IMR-90 (cell line): ENCODE results near the gene LCMT2. TPM values are rescaled to one million over a fixed set of nuclear protein-coding genes. Genes with fewer than 3 reads are reported as not detected.

Experiments used
- ATAC-seq: fragments of 200-7000 bp; cut with Tn5 transposase; 2 replicates; pipeline ENCODE4 v1.9.1; 2020; ENCODE audit warnings: low read depth, mild to moderate bottlenecking, moderate library complexity
- BruUV-seq: library from RNA; stranded (reverse); fragments of 400-500 nt; replicated peaks from 2 replicates; lab custom pipeline; 2021; lab: Mats Ljungman, UMichigan
- CTCF ChIA-PET: fragments of 300-600 bp; formaldehyde crosslinking; extraction: SDS; loops from one replicate; lab custom pipeline; 2021; ENCODE audit warnings: antibody characterized with exemption; lab: Yijun Ruan, JAX
- POLR2A ChIA-PET: fragments of 300-600 bp; sonication (Branson Sonifier 250); formaldehyde crosslinking; loops from one replicate; lab custom pipeline; 2022; ENCODE audit warnings: antibody characterized with exemption; ENCODE audit not compliant: unreplicated experiment; lab: Charles Lee
- DNase-seq: peaks from one replicate; pipeline ENCODE4 v3.0.0; 2013
- H2AFZ ChIP-seq: replicated peaks from 2 replicates; pipeline ENCODE3; 2013; ENCODE audit warnings: low read length, mild to moderate bottlenecking; ENCODE audit not compliant: poor library complexity
- H2AK5ac ChIP-seq: 2 replicates; pipeline ENCODE4 v1.6.1; 2013; ENCODE audit warnings: low read depth, low read length, inconsistent platforms
- H2AK9ac ChIP-seq: replicated peaks from 2 replicates; pipeline ENCODE3; 2013; ENCODE audit warnings: mild to moderate bottlenecking, low read depth, low read length, moderate library complexity; ENCODE audit not compliant: poor library complexity
- H2BK120ac ChIP-seq: 2 replicates; pipeline ENCODE4 v1.6.1; 2013; ENCODE audit warnings: low read depth, low read length, inconsistent platforms
- H2BK15ac ChIP-seq: 3 replicates; pipeline ENCODE4 v1.6.1; 2013; ENCODE audit warnings: low read depth, low read length, inconsistent platforms
- H2BK20ac ChIP-seq: 2 replicates; pipeline ENCODE4 v1.6.1; 2013; ENCODE audit warnings: low read depth, mild to moderate bottlenecking, inconsistent platforms, low read length, moderate library complexity
- H2BK5ac ChIP-seq: 2 replicates; pipeline ENCODE4 v1.6.1; 2013; ENCODE audit warnings: mild to moderate bottlenecking, low read depth, low read length, inconsistent platforms; ENCODE audit not compliant: poor library complexity, severe bottlenecking
- H3K14ac ChIP-seq: replicated peaks from 2 replicates; pipeline ENCODE4 v1.6.1; 2013; ENCODE audit warnings: low read depth, low read length, inconsistent platforms
- H3K18ac ChIP-seq: 2 replicates; pipeline ENCODE4 v1.6.1; 2013; ENCODE audit warnings: low read depth, low read length, control low read depth
- H3K23ac ChIP-seq: 2 replicates; pipeline ENCODE4 v1.6.1; 2013; ENCODE audit warnings: low read depth, low read length, inconsistent platforms
- H3K27ac ChIP-seq: 2 replicates; pipeline ENCODE4 v1.5.1; 2013; ENCODE audit warnings: mild to moderate bottlenecking, control low read depth, low read length; ENCODE audit not compliant: insufficient read depth
- H3K27me3 ChIP-seq: 2 replicates; pipeline ENCODE4 v1.6.1; 2013; ENCODE audit warnings: low read length; ENCODE audit not compliant: control insufficient read depth, insufficient read depth
- H3K36me3 ChIP-seq: 2 replicates; pipeline ENCODE4 v1.6.1; 2013; ENCODE audit warnings: low read length, mixed read lengths; ENCODE audit not compliant: control insufficient read depth, insufficient read depth
- H3K4ac ChIP-seq: 2 replicates; pipeline ENCODE4 v1.6.1; 2013; ENCODE audit warnings: low read depth, low read length, inconsistent platforms
- H3K4me1 ChIP-seq: 2 replicates; pipeline ENCODE4 v1.6.1; 2013; ENCODE audit warnings: low read length, mixed read lengths; ENCODE audit not compliant: control insufficient read depth, insufficient read depth
- H3K4me2 ChIP-seq: 2 replicates; pipeline ENCODE4 v1.6.1; 2013; ENCODE audit warnings: low read depth, mild to moderate bottlenecking, control low read depth, low read length, moderate library complexity
- H3K4me3 ChIP-seq: 2 replicates; pipeline ENCODE4 v1.5.1; 2013; ENCODE audit warnings: low read depth, mild to moderate bottlenecking, control low read depth, low read length, moderate library complexity; ENCODE audit not compliant: insufficient read depth
- H3K56ac ChIP-seq: 2 replicates; pipeline ENCODE4 v1.6.1; 2013; ENCODE audit warnings: low read length, inconsistent platforms; ENCODE audit not compliant: insufficient read depth; ENCODE audit errors: extremely low read depth
- H3K79me1 ChIP-seq, 2 experiments: 2 replicates each; pipeline ENCODE4 v1.6.1; 2013; ENCODE audit warnings: low read length in 2 of 2, inconsistent platforms in 1 of 2, low read depth in 1 of 2
- H3K9ac ChIP-seq: 2 replicates; pipeline ENCODE4 v1.6.1; 2013; ENCODE audit warnings: low read depth, low read length, control low read depth
- H3K9me1 ChIP-seq: 2 replicates; pipeline ENCODE4 v1.6.1; 2013; ENCODE audit warnings: low read length, inconsistent platforms; ENCODE audit not compliant: insufficient read depth
- H3K9me3 ChIP-seq: 2 replicates; pipeline ENCODE4 v1.6.1; 2013; ENCODE audit warnings: low read length; ENCODE audit not compliant: control insufficient read depth, insufficient read depth
- H4K20me1 ChIP-seq: 2 replicates; pipeline ENCODE4 v1.6.1; 2013; ENCODE audit warnings: low read length, inconsistent platforms; ENCODE audit not compliant: insufficient read depth
- H4K5ac ChIP-seq: 2 replicates; pipeline ENCODE4 v1.6.1; 2013; ENCODE audit warnings: mild to moderate bottlenecking, low read depth, low read length, control low read depth
- H4K8ac ChIP-seq, 2 experiments: 2 replicates each; pipeline ENCODE4 v1.6.1; 2013; ENCODE audit warnings: low read depth in 2 of 2, low read length in 2 of 2, control low read depth in 1 of 2, inconsistent platforms in 1 of 2
- H4K91ac ChIP-seq: 2 replicates; pipeline ENCODE4 v1.6.1; 2013; ENCODE audit warnings: low read depth, low read length, inconsistent platforms; ENCODE audit not compliant: insufficient read depth
- CEBPB ChIP-seq: IDR thresholded peaks from 2 replicates; pipeline ENCODE4 v1.6.1; 2012; ENCODE audit warnings: low read depth, low read length, improper control_type of control experiment
- CHD1 ChIP-seq: IDR thresholded peaks from 2 replicates; pipeline ENCODE4 v1.6.1; 2012; ENCODE audit warnings: low read depth, low read length, improper control_type of control experiment
- FOS ChIP-seq: fragments of 150-350 bp; IDR thresholded peaks from 2 replicates; pipeline ENCODE4 v1.6.1; 2016; ENCODE audit warnings: low read depth, low read length
- MAZ ChIP-seq: IDR thresholded peaks from 2 replicates; pipeline ENCODE4 v1.6.1; 2012; ENCODE audit warnings: low read depth, mild to moderate bottlenecking, low read length, improper control_type of control experiment, moderate library complexity, borderline replicate concordance
- MXI1 ChIP-seq: IDR thresholded peaks from 2 replicates; pipeline ENCODE4 v1.6.1; 2012; ENCODE audit warnings: low read depth, mild to moderate bottlenecking, low read length, moderate library complexity, borderline replicate concordance
- NFE2L2 ChIP-seq: fragments of 150-350 bp; IDR thresholded peaks from 2 replicates; pipeline ENCODE4 v1.6.1; 2016; ENCODE audit warnings: low read depth, mild to moderate bottlenecking, low read length
- POLR2A ChIP-seq: IDR thresholded peaks from 2 replicates; pipeline ENCODE4 v1.6.1; 2012; ENCODE audit warnings: mild to moderate bottlenecking, low read depth, low read length
- RAD21 ChIP-seq: IDR thresholded peaks from 2 replicates; pipeline ENCODE4 v1.6.1; 2012; ENCODE audit warnings: low read length, improper control_type of control experiment
- RCOR1 ChIP-seq: IDR thresholded peaks from 2 replicates; pipeline ENCODE4 v1.6.1; 2012; ENCODE audit warnings: mild to moderate bottlenecking, low read length, improper control_type of control experiment; ENCODE audit not compliant: insufficient replicate concordance
- WGBS, 2 experiments: methylation state at CpG; one replicate each; pipeline versions ENCODE4 v1.1.5 to v1.1.7; 2013; ENCODE audit warnings: missing lambda C conversion rate in 2 of 2; ENCODE audit not compliant: insufficient read length in 1 of 2; ENCODE audit errors: extremely low coverage in 2 of 2; 5-methylcytosine and 5-hydroxymethylcytosine counted together
- dilution Hi-C: fragments of 300-500 bp; cut with HindIII; formaldehyde crosslinking; loops from one replicate; pipeline ENCODE4 v1.14.3; 2018; ENCODE audit warnings: low sequenced_read_pairs; ENCODE audit not compliant: unreplicated experiment
- in situ Hi-C: fragments of 300-500 bp; cut with MboI; formaldehyde crosslinking; loops from 3 replicates; pipeline ENCODE4 v1.14.3; 2019; ENCODE audit warnings: low sequenced_read_pairs, inconsistent platforms, mixed read lengths
- intact Hi-C: fragments of 100-400 bp; cut with micrococcal nuclease; formaldehyde crosslinking; loops from 2 replicates; pipeline ENCODE4 v1.10.0; 2022
- polyA plus RNA-seq, 3 experiments: library from polyadenylated mRNA; depleted of rRNA; stranded (reverse); fragments of >200 nt; gene quantifications; 2 replicates each; pipeline ENCODE4 v1.2.3, GENCODE V29; 2012; ENCODE audit warnings: low replicate concordance in 1 of 3
- total RNA-seq: library from RNA; depleted of rRNA; stranded (reverse); fragments of >200 nt; gene quantifications from 2 replicates; pipeline ENCODE4 v1.2.3, GENCODE V29; 2012
- TF ChIP-seq, protein P1 (sequence below): fragments of 150-350 bp; IDR thresholded peaks from 2 replicates; pipeline ENCODE4 v1.6.1; 2017; ENCODE audit warnings: mild to moderate bottlenecking, antibody characterized with exemption, low read length, low read depth
- TF ChIP-seq, protein P2 (sequence below): fragments of 150-350 bp; IDR thresholded peaks from 2 replicates; pipeline ENCODE4 v1.6.1; 2016; ENCODE audit warnings: low read depth, mild to moderate bottlenecking, low read length, moderate library complexity, borderline replicate concordance

The LCMT2 gene
- total and polyA plus RNA-seq, 2 of the 4 experiments (the other 2 are of a cell fraction), result 5.8 to 12.2 TPM

DNA sequence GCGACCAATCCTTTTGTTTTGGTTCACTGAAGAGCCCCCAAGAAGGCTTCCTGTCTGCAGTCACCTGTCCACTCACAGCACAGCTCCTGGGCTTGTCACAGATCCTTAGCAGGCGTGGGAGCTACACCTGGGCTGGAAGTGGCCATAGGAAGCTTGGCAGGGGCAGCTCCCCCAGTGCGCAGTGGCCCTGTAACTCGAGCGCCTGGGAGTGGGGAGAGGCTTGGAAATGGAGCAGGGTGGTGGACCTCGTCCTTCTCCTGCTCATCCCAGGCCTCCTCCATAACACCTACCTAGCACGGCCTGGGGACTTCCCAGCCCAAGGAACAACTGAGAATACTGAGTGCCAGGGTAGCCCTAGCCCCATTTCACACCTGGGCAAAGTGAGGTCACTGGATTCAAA, 44.3 kb downstream of the LCMT2 start:
- ATAC-seq (no peak), DNase-seq (no peak)
- dilution Hi-C loops (no loop called here), intact Hi-C loops (no loop called here), in situ Hi-C loops (no loop called here)
- no peak overlapping the region for H2BK120ac ChIP-seq
- ChIA-PET POLR2A (no interaction called here), CTCF (interaction anchor here (0.9 to 2.5 kb wide), 11 partner anchors 45 to 197 kb away, joined by 3 to 37 read pairs (median 4); no protein-coding TSS in a partner anchor)
- H3K23ac ChIP-seq, result no peak overlapping the region
- H3K9me3 ChIP-seq, result no peaks in the 10 kb centered on the region
- H4K20me1 ChIP-seq, result no peaks in the 10 kb centered on the region
- no peak overlapping the region for H3K27ac ChIP-seq
- no peak overlapping the region for H4K8ac ChIP-seq
- H4K5ac ChIP-seq, result no peak overlapping the region
- H3K9ac ChIP-seq, result no peak overlapping the region
- no peaks in the 10 kb centered on the region for H3K9me1 ChIP-seq
- H3K4me1 ChIP-seq, result peaks cover 1% of the 10 kb centered on the region; the same call in 1 of the 2 replicates
- H3K4me2 ChIP-seq, result no peak overlapping the region
- H2BK5ac ChIP-seq, result no peak overlapping the region
- no peak overlapping the region for H3K56ac ChIP-seq
- H2AK5ac ChIP-seq, result no peak overlapping the region
- WGBS, 2 experiments, result 0% methylated on average over 1 of the region's 7 CpGs; no CpG with 5 or more reads in 1 of the 2 experiments
- no peak overlapping the region for H3K4ac ChIP-seq
- H2BK20ac ChIP-seq, result no peak overlapping the region
- H2BK15ac ChIP-seq, result no peak overlapping the region
- no peak for TF ChIP-seq CEBPB
- TF ChIP-seq CHD1, result no peak
- no peak for TF ChIP-seq RCOR1
- no peak for TF ChIP-seq MXI1
- TF ChIP-seq NFE2L2, result no peak
- no peak for TF ChIP-seq POLR2A
- no peak for TF ChIP-seq MAZ
- TF ChIP-seq, protein P1, sequence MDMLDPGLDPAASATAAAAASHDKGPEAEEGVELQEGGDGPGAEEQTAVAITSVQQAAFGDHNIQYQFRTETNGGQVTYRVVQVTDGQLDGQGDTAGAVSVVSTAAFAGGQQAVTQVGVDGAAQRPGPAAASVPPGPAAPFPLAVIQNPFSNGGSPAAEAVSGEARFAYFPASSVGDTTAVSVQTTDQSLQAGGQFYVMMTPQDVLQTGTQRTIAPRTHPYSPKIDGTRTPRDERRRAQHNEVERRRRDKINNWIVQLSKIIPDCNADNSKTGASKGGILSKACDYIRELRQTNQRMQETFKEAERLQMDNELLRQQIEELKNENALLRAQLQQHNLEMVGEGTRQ, result no peak
- no peak for TF ChIP-seq RAD21
- TF ChIP-seq FOS, result no peak
- TF ChIP-seq, protein P2, sequence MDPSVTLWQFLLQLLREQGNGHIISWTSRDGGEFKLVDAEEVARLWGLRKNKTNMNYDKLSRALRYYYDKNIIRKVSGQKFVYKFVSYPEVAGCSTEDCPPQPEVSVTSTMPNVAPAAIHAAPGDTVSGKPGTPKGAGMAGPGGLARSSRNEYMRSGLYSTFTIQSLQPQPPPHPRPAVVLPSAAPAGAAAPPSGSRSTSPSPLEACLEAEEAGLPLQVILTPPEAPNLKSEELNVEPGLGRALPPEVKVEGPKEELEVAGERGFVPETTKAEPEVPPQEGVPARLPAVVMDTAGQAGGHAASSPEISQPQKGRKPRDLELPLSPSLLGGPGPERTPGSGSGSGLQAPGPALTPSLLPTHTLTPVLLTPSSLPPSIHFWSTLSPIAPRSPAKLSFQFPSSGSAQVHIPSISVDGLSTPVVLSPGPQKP, result no peak
- H3K4me3 ChIP-seq, result no peak overlapping the region
- no peaks in the 10 kb centered on the region for H3K36me3 ChIP-seq
- H3K79me1 ChIP-seq, result no peaks in the 10 kb centered on the region
- H4K91ac ChIP-seq, result no peak overlapping the region
- H3K18ac ChIP-seq, result no peak overlapping the region
- H3K14ac ChIP-seq, result no peak overlapping the region
- no TSS peak for BruUV-seq
- H2AK9ac ChIP-seq, result no peak overlapping the region
- H2AFZ ChIP-seq, result no peak overlapping the region
- H3K27me3 ChIP-seq, result peaks cover 33% of the 10 kb centered on the region
